ENCODE measurements around the gene TRAF1. TPM values are rescaled to one million over a fixed set of nuclear protein-coding genes. Genes with fewer than 3 reads are reported as not detected.
"Not testable (repeated sequence)": the region's sequence is repeated elsewhere in the genome, so short reads cannot be mapped to it uniquely, and the experiment has no call there.

Gene TRAF1
- total RNA-seq: 7.7 to 8.2 TPM (median 8.0 TPM) in 3 replicates

- Mint-ChIP-seq H3K27me3 (ENCODE audit: low read depth) (no peaks in the 10 kb centered on the region), H3K4me3 (peak within 1 kb of the TSS; percentile 2), H3K36me3 (no peaks in the 10 kb centered on the region), H3K4me1 (peaks cover 12% of the 10 kb centered on the region), H3K27ac (peak within 1 kb of the TSS; percentile 44), H3K9me3 (no peaks in the 10 kb centered on the region)
- TF ChIP-seq CTCF (IDR thresholded peaks at IDR 0.05; ENCODE audit: unreplicated experiment): no peak
- DNase-seq (ENCODE audit: low spot score in 2 of 2, unreplicated experiment in 2 of 2): no peak
Observed at GRCh38 chr9:120926397-120926928, at the start of gene TRAF1. Gene TRAF1 (minus strand): TSS chr9:120926796. CDS start chr9:120926075, 721 bp downstream.

GRCh38 chr9:120974921-120975320 lies 48.3 kb upstream of the TRAF1 start:
- no peaks in the 10 kb centered on the region for H3K36me3 Mint-ChIP-seq
- peaks cover 11% of the 10 kb centered on the region for H3K4me1 Mint-ChIP-seq
- H3K27me3 Mint-ChIP-seq (ENCODE audit: low read depth): no peaks in the 10 kb centered on the region
- no peak overlapping the region for H3K27ac Mint-ChIP-seq
- DNase-seq (ENCODE audit: low spot score in 2 of 2, unreplicated experiment in 2 of 2): no peak
- no peak overlapping the region for H3K4me3 Mint-ChIP-seq
- no peak for TF ChIP-seq CTCF (IDR thresholded peaks at IDR 0.05; ENCODE audit: unreplicated experiment)
- no peaks in the 10 kb centered on the region for H3K9me3 Mint-ChIP-seq

DNA sequence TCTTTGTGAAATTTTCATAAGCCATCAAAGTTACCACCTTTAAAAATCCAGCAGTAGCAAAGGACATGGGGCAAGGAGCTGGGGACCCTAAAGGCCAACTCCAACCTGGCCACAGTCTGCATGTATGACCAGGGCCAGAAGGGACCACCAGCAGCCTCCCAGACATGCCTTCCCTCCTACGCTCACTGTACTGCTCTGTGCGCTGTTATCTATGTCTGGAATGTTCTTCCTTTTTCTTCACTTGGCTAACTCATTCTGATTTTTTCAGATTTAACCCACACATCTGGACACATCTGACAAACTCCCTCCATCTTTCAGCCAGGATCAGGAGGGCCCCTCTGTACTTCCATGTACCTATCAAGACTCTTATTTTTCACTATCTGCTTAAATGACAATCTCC lies 47.6 kb upstream of the TRAF1 start:
- H3K27me3 Mint-ChIP-seq (ENCODE audit: low read depth): no peaks in the 10 kb centered on the region
- no peak for DNase-seq (ENCODE audit: low spot score in 2 of 2, unreplicated experiment in 2 of 2)
- no peaks in the 10 kb centered on the region for H3K9me3 Mint-ChIP-seq
- no peak for TF ChIP-seq CTCF (IDR thresholded peaks at IDR 0.05; ENCODE audit: unreplicated experiment)
- H3K4me1 Mint-ChIP-seq: peaks cover 11% of the 10 kb centered on the region
- H3K4me3 Mint-ChIP-seq: no peak overlapping the region
- peak overlapping the region; percentile 3 for H3K27ac Mint-ChIP-seq
- no peaks in the 10 kb centered on the region for H3K36me3 Mint-ChIP-seq

GRCh38 chr9:120971938-120972337 lies 45.3 kb upstream of the TRAF1 start:
- H3K27me3 Mint-ChIP-seq (ENCODE audit: low read depth): no peaks in the 10 kb centered on the region
- H3K9me3 Mint-ChIP-seq: no peaks in the 10 kb centered on the region
- TF ChIP-seq CTCF (IDR thresholded peaks at IDR 0.05; ENCODE audit: unreplicated experiment): no peak
- H3K36me3 Mint-ChIP-seq: no peaks in the 10 kb centered on the region
- H3K4me3 Mint-ChIP-seq: no peak overlapping the region
- peaks cover 11% of the 10 kb centered on the region for H3K4me1 Mint-ChIP-seq
- DNase-seq (ENCODE audit: low spot score in 2 of 2, unreplicated experiment in 2 of 2): no peak
- no peak overlapping the region for H3K27ac Mint-ChIP-seq

DNA sequence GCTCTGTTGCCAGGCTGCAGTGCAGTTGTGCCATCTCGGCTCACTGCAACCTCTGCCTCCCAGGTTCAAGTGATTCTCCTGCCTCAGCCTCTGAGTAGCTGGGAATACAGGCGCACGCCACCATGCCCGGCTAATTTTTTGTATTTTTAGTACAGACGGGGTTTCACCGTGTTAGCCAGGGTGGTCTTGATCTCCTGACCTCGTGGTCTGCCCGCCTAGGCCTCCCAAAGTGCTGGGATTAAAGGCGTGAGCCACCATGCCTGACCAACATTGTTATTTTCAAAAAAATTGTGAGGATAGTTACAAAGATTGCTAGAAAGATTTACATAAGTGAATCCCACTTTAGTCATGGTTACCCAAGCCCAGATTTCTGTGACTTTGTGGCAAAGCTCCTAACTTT lies 44.9 kb upstream of the TRAF1 start:
- DNase-seq (ENCODE audit: low spot score in 2 of 2, unreplicated experiment in 2 of 2); H3K36me3 Mint-ChIP-seq; H3K9me3 Mint-ChIP-seq; H3K27ac Mint-ChIP-seq; H3K4me3 Mint-ChIP-seq; H3K27me3 Mint-ChIP-seq (ENCODE audit: low read depth): not testable (repeated sequence)
- H3K4me1 Mint-ChIP-seq: peaks cover 11% of the 10 kb centered on the region

DNA sequence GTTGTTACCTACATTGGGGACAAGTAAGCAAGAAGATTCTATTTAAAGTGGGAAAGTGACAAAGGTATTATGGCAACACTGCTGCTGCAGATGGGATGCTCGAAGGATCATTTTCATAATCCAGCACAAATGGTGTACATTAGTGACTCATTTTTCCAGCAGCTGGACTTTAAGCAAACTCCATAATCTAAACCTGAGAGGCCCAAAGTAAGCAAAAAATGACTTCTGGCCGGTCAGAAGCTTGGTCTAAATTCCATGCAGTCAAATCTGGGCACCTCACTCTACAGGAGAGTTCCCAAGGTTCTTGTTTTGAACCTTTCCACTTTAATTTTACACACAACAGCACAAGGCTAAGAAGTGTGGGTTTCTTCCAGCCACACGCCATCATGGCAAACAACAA lies 43.6 kb upstream of the TRAF1 start:
- Mint-ChIP-seq H3K36me3 (no peaks in the 10 kb centered on the region), H3K4me3 (no peak overlapping the region), H3K4me1 (peaks cover 16% of the 10 kb centered on the region), H3K27me3 (ENCODE audit: low read depth) (no peaks in the 10 kb centered on the region), H3K27ac (no peak overlapping the region), H3K9me3 (no peaks in the 10 kb centered on the region)
- no peak for DNase-seq (ENCODE audit: low spot score in 2 of 2, unreplicated experiment in 2 of 2)
- no peak for TF ChIP-seq CTCF (IDR thresholded peaks at IDR 0.05; ENCODE audit: unreplicated experiment)
